B cell (primary cell): ENCODE results near the gene R3HDM4. TPM values are rescaled to one million over a fixed set of nuclear protein-coding genes. Genes with fewer than 3 reads are reported as not detected.

ENCODE experiments used
- ATAC-seq: fragments of 200-7000 bp; cut with Tn5 transposase; one replicate; pipeline ENCODE4 v1.10.0; 2021; ENCODE audit warnings: low read depth, mild to moderate bottlenecking, moderate number of reproducible peaks, moderate library complexity
- CTCF ChIA-PET: fragments of 350-600 bp; sonication (Branson Sonifier 250); formaldehyde crosslinking; loops from one replicate; lab custom pipeline; 2021; ENCODE audit warnings: antibody characterized with exemption, inconsistent platforms; lab: Charles Lee
- POLR2A ChIA-PET: fragments of 350-600 bp; sonication (Branson Sonifier 250); formaldehyde crosslinking; loops from one replicate; lab custom pipeline; 2021; ENCODE audit warnings: antibody characterized with exemption; lab: Charles Lee
- DNase-seq: peaks from one replicate; pipeline ENCODE4 v3.0.0; 2013
- H2AFZ ChIP-seq: 2 replicates; pipeline ENCODE4 v1.6.1; 2012; ENCODE audit warnings: mild to moderate bottlenecking, low read depth, low read length; ENCODE audit not compliant: insufficient read depth, poor library complexity, severe bottlenecking
- H3K27ac ChIP-seq, 2 donors: 1 replicate in 1 of 2; 2 replicates in 1 of 2; pipeline ENCODE4 v1.5.1; 2012 to 2013; ENCODE audit warnings: low read length in 2 of 2, mild to moderate bottlenecking in 2 of 2, moderate library complexity in 1 of 2
- H3K27me3 ChIP-seq, 4 experiments: fragments of 200-600 bp in 1 of 4; sonication (generic) in 1 of 4; replicated peaks in 1 of 4; 1 replicate in 2 of 4; 2 replicates in 2 of 4; pipeline versions ENCODE4 v1.6.1 to v1.7.0; 2013 to 2016; ENCODE audit warnings: low read length in 3 of 4, mild to moderate bottlenecking in 2 of 4, mixed read lengths in 1 of 4, moderate library complexity in 1 of 4; ENCODE audit not compliant: insufficient read depth in 4 of 4, control insufficient read depth in 3 of 4; ENCODE audit errors: control extremely low read depth in 1 of 4
- H3K36me3 ChIP-seq, 2 experiments: replicated peaks in 1 of 2; 1 replicate in 1 of 2; 2 replicates in 1 of 2; pipeline versions ENCODE4 v1.6.1 to v1.7.1; 2013; ENCODE audit warnings: low read length in 1 of 2; ENCODE audit not compliant: insufficient read depth in 2 of 2, control insufficient read depth in 1 of 2; ENCODE audit errors: control extremely low read depth in 1 of 2, extremely low read depth in 1 of 2
- H3K4me1 ChIP-seq, 2 donors: fragments of 200-600 bp in 1 of 2; sonication (generic) in 1 of 2; 1 replicate in 1 of 2; 2 replicates in 1 of 2; pipeline versions ENCODE4 v1.5.1 to v1.6.1; 2013 to 2017; ENCODE audit warnings: low read length in 2 of 2; ENCODE audit not compliant: control insufficient read depth in 2 of 2, insufficient read depth in 2 of 2
- H3K4me2 ChIP-seq: replicated peaks from 2 replicates; pipeline ENCODE3; 2012; ENCODE audit warnings: mild to moderate bottlenecking, low read depth, low read length; ENCODE audit not compliant: poor library complexity, severe bottlenecking
- H3K4me3 ChIP-seq, 5 experiments: fragments of 200-600 bp in 1 of 5; sonication (generic) in 1 of 5; 1 replicate in 3 of 5; 2 replicates in 2 of 5; pipeline versions ENCODE4 v1.5.1 to v1.7.0; 2011 to 2016; ENCODE audit warnings: low read length in 4 of 5, mild to moderate bottlenecking in 4 of 5, low read depth in 2 of 5, control low read depth in 1 of 5, moderate library complexity in 1 of 5; ENCODE audit not compliant: insufficient read depth in 1 of 5; ENCODE audit errors: control extremely low read depth in 1 of 5, extremely low read depth in 1 of 5
- H3K79me2 ChIP-seq: fragments of 200-600 bp; sonication (generic); one replicate; pipeline ENCODE4 v1.6.0; 2016; ENCODE audit warnings: low read length; ENCODE audit not compliant: control insufficient read depth, insufficient read depth
- H3K9ac ChIP-seq: fragments of 200-600 bp; sonication (generic); 2 replicates; pipeline ENCODE4 v1.6.1; 2017; ENCODE audit warnings: mild to moderate bottlenecking, low read length, moderate library complexity
- H3K9me3 ChIP-seq, 3 donors: one replicate each; pipeline versions ENCODE4 v1.6.1 to v1.7.1; 2013; ENCODE audit warnings: low read length in 2 of 3; ENCODE audit not compliant: control insufficient read depth in 2 of 3, insufficient read depth in 1 of 3; ENCODE audit errors: control extremely low read depth in 1 of 3
- H4K20me1 ChIP-seq: 2 replicates; pipeline ENCODE4 v1.6.0; 2012; ENCODE audit warnings: mild to moderate bottlenecking, low read length; ENCODE audit not compliant: insufficient read depth, control insufficient read depth, poor library complexity, severe bottlenecking
- H3K27ac Mint-ChIP-seq: one replicate; pipeline ENCODE4 v1.8.0; 2021; ENCODE audit warnings: mixed read lengths
- H3K27me3 Mint-ChIP-seq: one replicate; pipeline ENCODE4 v1.8.0; 2021; ENCODE audit warnings: mixed read lengths
- H3K4me1 Mint-ChIP-seq: one replicate; pipeline ENCODE4 v1.8.0; 2021; ENCODE audit warnings: mixed read lengths
- H3K4me3 Mint-ChIP-seq: one replicate; pipeline ENCODE4 v1.8.0; 2021; ENCODE audit warnings: mixed read lengths
- H3K9me3 Mint-ChIP-seq: one replicate; pipeline ENCODE4 v1.8.0; 2022; ENCODE audit warnings: mixed read lengths; ENCODE audit not compliant: insufficient read depth
- CTCF ChIP-seq: fragments of 200-600 bp; IDR thresholded peaks from one replicate; pipeline ENCODE4 v1.8.0; 2022; ENCODE audit warnings: antibody characterized with exemption, mild to moderate bottlenecking
- EZH2 ChIP-seq: IDR thresholded peaks from 2 replicates; pipeline ENCODE4 v1.6.1; 2012; ENCODE audit warnings: borderline replicate concordance, low read depth, mild to moderate bottlenecking, moderate library complexity, low read length; ENCODE audit not compliant: insufficient read depth, poor library complexity, severe bottlenecking
- WGBS: methylation state at CpG from one replicate; pipeline ENCODE4 v1.1.5; 2013; ENCODE audit warnings: missing lambda C conversion rate; ENCODE audit not compliant: insufficient coverage; 5-methylcytosine and 5-hydroxymethylcytosine counted together
- intact Hi-C: fragments of 100-400 bp; cut with micrococcal nuclease; formaldehyde crosslinking; loops from one replicate; pipeline ENCODE4 v1.10.0; 2022
- polyA plus RNA-seq: library from polyadenylated mRNA; depleted of rRNA; stranded (reverse); fragments of >200 nt; gene quantifications from 2 replicates; pipeline ENCODE4 v1.2.3, GENCODE V29; 2012
- total RNA-seq, 2 donors: library from RNA; stranded (reverse); fragments of 120-200 nt in 1 of 2; gene quantifications; 1 replicate in 1 of 2; 2 replicates in 1 of 2; pipeline versions ENCODE4 v1.2.3 to v1.2.4, GENCODE V29; 2013 to 2022

Gene R3HDM4
- total and polyA plus RNA-seq, 2 donors (not counting 1 experiment from before 2014, with no cell fraction given), result 168 to 176 TPM

GRCh38 chr19:937259-937694 lies 24.3 kb upstream of the R3HDM4 start:
- peak overlapping the region; percentile 44 for H3K4me3 Mint-ChIP-seq
- H3K4me1 Mint-ChIP-seq, result peaks cover 48% of the 10 kb centered on the region
- peaks cover 41% of the 10 kb centered on the region for H4K20me1 ChIP-seq
- 74% methylated on average over 6 of the region's 16 CpGs for WGBS
- H3K9me3 ChIP-seq, result peaks cover 0 to 12% (median 3%) of the 10 kb centered on the region in 3 donors
- no peak overlapping the region for H3K4me2 ChIP-seq
- peak overlapping the region in 1 of 2 donors; percentile 12 for H3K27ac ChIP-seq
- peaks cover 2% of the 10 kb centered on the region for H3K9me3 Mint-ChIP-seq
- H3K4me3 ChIP-seq, result no peak overlapping the region
- peaks cover 59% of the 10 kb centered on the region for H3K79me2 ChIP-seq
- ChIA-PET CTCF (interaction anchor here (1.6 to 3.1 kb wide), 4 partner anchors 7 to 176 kb away, joined by 3 to 16 read pairs (median 4); partner anchors contain the start of gene WDR18), POLR2A (interaction anchor here (0.6 to 0.7 kb wide), 3 partner anchors 9 to 1005 kb away, joined by 3 to 8 read pairs (median 4); no protein-coding TSS in a partner anchor)
- H3K27me3 ChIP-seq, result no peaks in the 10 kb centered on the region
- DNase-seq, result peak; percentile 61
- H2AFZ ChIP-seq, result no peak overlapping the region
- peak overlapping the region; percentile 91 for H3K27ac Mint-ChIP-seq
- no peaks in the 10 kb centered on the region for H3K27me3 Mint-ChIP-seq
- intact Hi-C loops, result loop anchor here (1.0 kb wide), 1 partner anchor 10 kb away; no protein-coding TSS in a partner anchor
- TF ChIP-seq CTCF (no peak), EZH2 (no peak)
- peaks cover 40 to 68% of the 10 kb centered on the region in 2 donors for H3K4me1 ChIP-seq
- H3K36me3 ChIP-seq, result peaks cover 2 to 3% of the 10 kb centered on the region in 2 experiments
- no peak overlapping the region for H3K9ac ChIP-seq
- ATAC-seq, result peak; percentile 25

GRCh38 chr19:936175-936546 lies 23.1 kb upstream of the R3HDM4 start:
- H3K9me3 Mint-ChIP-seq, result peaks cover 2% of the 10 kb centered on the region
- H2AFZ ChIP-seq, result no peak overlapping the region
- intact Hi-C loops, result no loop called here
- no peaks in the 10 kb centered on the region for H3K27me3 Mint-ChIP-seq
- DNase-seq (no peak), ATAC-seq (no peak)
- no peaks in the 10 kb centered on the region for H3K27me3 ChIP-seq
- peaks cover 31 to 63% of the 10 kb centered on the region in 2 donors for H3K4me1 ChIP-seq
- H3K4me1 Mint-ChIP-seq, result peaks cover 45% of the 10 kb centered on the region
- no peak overlapping the region for H3K4me3 Mint-ChIP-seq
- peaks cover 33% of the 10 kb centered on the region for H4K20me1 ChIP-seq
- H3K27ac Mint-ChIP-seq, result no peak overlapping the region
- CTCF ChIA-PET, result interaction anchor here (0.7 to 1.6 kb wide), 3 partner anchors 8 to 43 kb away, joined by 3 to 4 read pairs (median 3); no protein-coding TSS in a partner anchor
- no peak overlapping the region for H3K9ac ChIP-seq
- no peak overlapping the region for H3K4me2 ChIP-seq
- POLR2A ChIA-PET, result interaction anchor here (0.6 kb wide), 1 partner anchor 14 kb away, joined by 5 read pairs; no protein-coding TSS in a partner anchor
- peaks cover 0 to 12% (median 3%) of the 10 kb centered on the region in 3 donors for H3K9me3 ChIP-seq
- TF ChIP-seq EZH2 (no peak), CTCF (no peak)
- peaks cover 52% of the 10 kb centered on the region for H3K79me2 ChIP-seq
- WGBS, result 99% methylated on average over 8 of the region's 10 CpGs
- no peak overlapping the region for H3K27ac ChIP-seq
- no peak overlapping the region for H3K4me3 ChIP-seq
- H3K36me3 ChIP-seq, result peaks cover 2 to 3% of the 10 kb centered on the region in 2 experiments
